Body of pancreas (tissue), 4 donors: ENCODE data around the gene LTBP3. TPM values are rescaled to one million over a fixed set of nuclear protein-coding genes. Genes with fewer than 3 reads are reported as not detected.

ENCODE experiments used
- ATAC-seq: fragments of 150-250 bp; one replicate; pipeline ENCODE4 v1.9.1; 2016
- DNase-seq, 4 donors: peaks; one replicate each; pipeline ENCODE4 v3.0.0-alpha.2; 2019
- H3K27ac ChIP-seq, 4 donors: fragments of 200-600 bp; sonication (generic); 1 replicate in 3 of 4; 2 replicates in 1 of 4; pipeline versions ENCODE4 v1.5.1 to v1.6.1; 2016 to 2019; ENCODE audit warnings: mild to moderate bottlenecking in 1 of 4, mixed read lengths in 1 of 4, moderate library complexity in 1 of 4
- H3K27me3 ChIP-seq, 2 donors: fragments of 200-600 bp; sonication (generic); one replicate each; pipeline ENCODE4 v1.6.0; 2016; ENCODE audit warnings: mild to moderate bottlenecking in 1 of 2
- H3K36me3 ChIP-seq, 2 donors: fragments of 200-600 bp; sonication (generic); replicated peaks in 1 of 2; 2 replicates each; pipeline ENCODE4 v1.5.1; 2016; ENCODE audit warnings: low read depth in 2 of 2; ENCODE audit not compliant: insufficient read depth in 1 of 2
- H3K4me1 ChIP-seq: fragments of 200-600 bp; sonication (generic); one replicate; pipeline ENCODE4 v1.6.0; 2016
- H3K4me3 ChIP-seq, 2 donors: fragments of 200-600 bp; sonication (generic); 1 replicate in 1 of 2; 2 replicates in 1 of 2; pipeline ENCODE4 v1.5.1; 2016 to 2019
- H3K9me3 ChIP-seq, 3 donors: fragments of 200-600 bp; sonication (generic); 1 replicate in 2 of 3; 2 replicates in 1 of 3; pipeline ENCODE4 v1.5.1; 2016
- CTCF ChIP-seq, 7 experiments: fragments of 450-650 bp in 4 of 7; fragments of 200-600 bp in 3 of 7; sonication (generic) in 3 of 7; IDR thresholded peaks; one replicate each; pipeline ENCODE4 v1.5.1; 2016 to 2019; ENCODE audit warnings: antibody characterized with exemption in 7 of 7
- POLR2A ChIP-seq, 3 donors: fragments of 450-650 bp; IDR thresholded peaks; one replicate each; pipeline ENCODE4 v1.6.1; 2016; ENCODE audit warnings: antibody characterized with exemption in 3 of 3, mild to moderate bottlenecking in 2 of 3
- WGBS, 2 donors: methylation state at CpG; one replicate each; pipeline ENCODE4 v1.1.5; 2017; 5-methylcytosine and 5-hydroxymethylcytosine counted together
- intact Hi-C: fragments of 100-400 bp; cut with DNase I; formaldehyde crosslinking; loops from one replicate; pipeline ENCODE4 v1.15.1; 2023
- total RNA-seq, 2 donors: library from RNA; depleted of rRNA; stranded (reverse); fragments of >200 nt; gene quantifications; one replicate each; pipeline ENCODE4 v1.1.0, GENCODE V29; 2016

The LTBP3 gene
- total RNA-seq, 2 donors from 2014 or later: 131 to 330 TPM

DNA sequence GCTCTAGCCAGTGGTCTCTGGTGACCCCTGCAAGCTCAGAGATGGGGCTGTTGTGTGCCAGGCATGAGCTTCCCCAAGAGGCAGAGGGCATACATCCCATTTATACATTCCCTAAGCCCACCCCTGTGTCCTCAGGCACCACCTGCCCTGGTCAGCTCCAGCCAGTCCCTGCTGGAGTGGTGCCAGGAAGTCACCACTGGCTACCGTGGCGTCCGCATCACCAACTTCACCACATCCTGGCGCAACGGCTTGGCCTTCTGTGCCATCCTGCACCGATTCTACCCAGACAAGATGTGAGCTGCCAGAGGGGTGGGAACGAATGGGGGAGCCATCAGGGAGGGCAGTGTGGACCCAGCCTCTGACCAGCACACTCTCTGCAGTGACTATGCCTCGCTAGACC, 25.9 kb upstream of the LTBP3 start:
- WGBS, 2 donors: 72 to 82% methylated on average over 6 to 8 of the region's 8 CpGs

GRCh38 chr11:65583589-65583988, 25.4 kb upstream of the LTBP3 start:
- Histone ChIP-seq H3K4me3 (no peak overlapping the region), H3K36me3 (peaks cover 0 to 1% of the 10 kb centered on the region in 2 donors), H3K4me1 (no peaks in the 10 kb centered on the region), H3K9me3 (no peaks in the 10 kb centered on the region), H3K27me3 (no peaks in the 10 kb centered on the region), H3K27ac (no peak overlapping the region)
- 78 to 86% methylated on average over 8 to 10 of the region's 10 CpGs for WGBS, 2 donors
- DNase-seq (no peak), ATAC-seq (no peak)
- intact Hi-C loops: no loop called here
- TF ChIP-seq CTCF (IDR thresholded peaks at IDR 0.05): no peak
- TF ChIP-seq POLR2A (IDR thresholded peaks at IDR 0.05): no peak

More for the DNA sequence above, 25.9 kb upstream of the LTBP3 start:
- Histone ChIP-seq H3K4me3 (no peak overlapping the region), H3K27ac (no peak overlapping the region), H3K4me1 (no peaks in the 10 kb centered on the region), H3K36me3 (peaks cover 0 to 1% of the 10 kb centered on the region in 2 donors), H3K9me3 (no peaks in the 10 kb centered on the region), H3K27me3 (no peaks in the 10 kb centered on the region)
- DNase-seq (no peak), ATAC-seq (no peak)
- intact Hi-C loops: no loop called here
- no peak for TF ChIP-seq POLR2A (IDR thresholded peaks at IDR 0.05)
- no peak for TF ChIP-seq CTCF (IDR thresholded peaks at IDR 0.05)

- peaks cover 0 to 1% of the 10 kb centered on the region in 2 donors for H3K36me3 ChIP-seq
- H3K4me1 ChIP-seq: peaks cover 10% of the 10 kb centered on the region
- DNase-seq: no peak
- ATAC-seq: no peak
- TF ChIP-seq CTCF (IDR thresholded peaks at IDR 0.05): no peak
- no peak for TF ChIP-seq POLR2A (IDR thresholded peaks at IDR 0.05)
- intact Hi-C loops: no loop called here
- WGBS, 2 donors: 89 to 100% methylated on average over 2 to 3 of the region's 3 CpGs
- H3K4me3 ChIP-seq: no peak overlapping the region
- no peaks in the 10 kb centered on the region for H3K9me3 ChIP-seq
- no peak overlapping the region for H3K27ac ChIP-seq
- no peaks in the 10 kb centered on the region for H3K27me3 ChIP-seq
Observed at GRCh38 chr11:65581928-65582327, 23.8 kb upstream of the LTBP3 start.

- no peak for DNase-seq
- 95 to 96% methylated on average over 7 to 8 of the region's 8 CpGs for WGBS, 2 donors
- Histone ChIP-seq H3K27ac (no peak overlapping the region), H3K36me3 (peaks cover 0 to 1% of the 10 kb centered on the region in 2 donors), H3K9me3 (no peaks in the 10 kb centered on the region), H3K4me3 (no peak overlapping the region), H3K4me1 (peaks cover 20% of the 10 kb centered on the region), H3K27me3 (no peaks in the 10 kb centered on the region)
- ATAC-seq: no peak
- TF ChIP-seq POLR2A (IDR thresholded peaks at IDR 0.05) (no peak), CTCF (IDR thresholded peaks at IDR 0.05) (no peak)
- intact Hi-C loops: no loop called here
Observed at GRCh38 chr11:65580756-65581155, 22.6 kb upstream of the LTBP3 start.

DNA sequence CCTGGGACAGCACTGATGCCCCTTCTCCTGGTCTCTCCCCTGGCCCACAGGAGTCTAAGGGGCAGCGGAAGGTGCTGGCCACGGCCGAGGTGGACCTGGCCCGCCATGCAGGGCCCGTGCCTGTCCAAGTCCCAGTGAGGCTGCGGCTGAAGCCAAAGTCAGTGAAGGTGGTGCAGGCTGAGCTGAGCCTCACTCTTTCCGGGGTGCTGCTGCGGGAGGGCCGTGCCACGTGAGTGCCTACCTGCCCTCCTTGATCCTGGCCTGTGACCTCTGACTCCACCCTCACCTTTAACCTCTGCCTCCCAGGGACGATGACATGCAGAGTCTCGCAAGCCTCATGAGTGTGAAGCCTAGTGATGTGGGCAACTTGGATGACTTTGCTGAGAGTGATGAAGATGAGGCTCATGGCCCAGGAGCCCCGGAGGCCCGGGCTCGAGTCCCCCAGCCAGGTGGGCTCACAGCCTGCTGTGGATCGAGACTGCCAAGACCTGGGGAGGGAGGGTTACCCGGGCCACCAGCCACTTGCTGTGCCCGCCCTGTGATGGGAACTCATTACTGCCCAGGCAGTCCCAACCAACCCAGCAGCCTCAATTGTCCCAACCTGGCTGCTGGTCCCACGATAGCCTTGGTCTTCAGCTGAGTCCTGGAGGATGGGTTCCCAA, 22.0 kb upstream of the LTBP3 start:
- DNase-seq (no peak), ATAC-seq (no peak)
- Histone ChIP-seq H3K27me3 (no peaks in the 10 kb centered on the region), H3K9me3 (no peaks in the 10 kb centered on the region), H3K4me3 (no peak overlapping the region), H3K27ac (no peak overlapping the region), H3K4me1 (peaks cover 24% of the 10 kb centered on the region), H3K36me3 (peaks cover 0 to 1% of the 10 kb centered on the region in 2 donors)
- no peak for TF ChIP-seq POLR2A (IDR thresholded peaks at IDR 0.05)
- no peak for TF ChIP-seq CTCF (IDR thresholded peaks at IDR 0.05)
- 93% methylated on average over 16 of the region's 19 CpGs; no CpG with 5 or more reads in 1 of the 2 donors for WGBS, 2 donors
- intact Hi-C loops: no loop called here
